ENCODE data around the gene OPN4. TPM values are rescaled to one million over a fixed set of nuclear protein-coding genes. Genes with fewer than 3 reads are reported as not detected.

Gene OPN4
- total and polyA plus RNA-seq, 2 of the 13 experiments (the other 11 are each of a cell fraction or from before 2014, with no cell fraction given), result not detected

- peak; percentile 63; the same call in 1 of the 2 replicates for TF ChIP-seq SMC3 (IDR thresholded peaks at IDR 0.05; ENCODE audit: low read length)
- peak; percentile 50; the same call in 1 of the 2 replicates for TF ChIP-seq RAD21 (CRISPR knock-in tag; IDR thresholded peaks at IDR 0.05)
- no peak for TF ChIP-seq KDM4B (CRISPR knock-in tag; IDR thresholded peaks at IDR 0.05)
- TF ChIP-seq ETS1 (CRISPR knock-in tag; IDR thresholded peaks at IDR 0.05), result no peak
- TF ChIP-seq PATZ1 (CRISPR knock-in tag; IDR thresholded peaks at IDR 0.05), result no peak
- no peak for TF ChIP-seq ZSCAN25 (CRISPR knock-in tag; IDR thresholded peaks at IDR 0.05)
- TF ChIP-seq XRCC5 (optimal IDR thresholded peaks at IDR 0.05; ENCODE audit: low read length), result peak; percentile 52
- peak; percentile 59 for TF ChIP-seq STAG1 (CRISPR knock-in tag; IDR thresholded peaks at IDR 0.05)
- peak; percentile 55 for TF ChIP-seq CTCF (CRISPR knock-in tag; IDR thresholded peaks at IDR 0.05)
- TF ChIP-seq ZBTB42 (CRISPR knock-in tag; IDR thresholded peaks at IDR 0.05), result no peak
- Histone ChIP-seq H2AFZ (ENCODE audit: low read length) (no peak overlapping the region), H3K9me3 (ENCODE audit: low read length) (no peaks in the 10 kb centered on the region), H3K4me3 (replicated peaks in 1 of 3; ENCODE audit: insufficient read depth in 1 of 3, low read depth in 2 of 3, low read length in 3 of 3) (no peak overlapping the region), H3K9ac (ENCODE audit: insufficient read depth, low read depth, low read length) (no peak overlapping the region), H3K4me2 (ENCODE audit: low read depth, low read length) (no peak overlapping the region), H3K27me3 (ENCODE audit: control insufficient read depth in 1 of 2, insufficient read depth in 2 of 2, low read length in 2 of 2) (peaks cover 8 to 54% of the 10 kb centered on the region in 2 experiments; a peak in 4 of 5 replicates), H3K4me1 (ENCODE audit: insufficient read depth, low read length) (no peaks in the 10 kb centered on the region), H3K36me3 (replicated peaks in 1 of 2; ENCODE audit: control insufficient read depth in 1 of 2, insufficient read depth in 2 of 2, low read length in 2 of 2) (no peaks in the 10 kb centered on the region), H3K79me2 (ENCODE audit: insufficient read depth, low read length) (no peaks in the 10 kb centered on the region), H3K27ac (ENCODE audit: extremely low read length, insufficient read depth, low read length) (no peak overlapping the region), H4K20me1 (ENCODE audit: insufficient read depth, low read length) (no peaks in the 10 kb centered on the region)
- DNase-seq (ENCODE audit: low spot score) (peak; percentile 19), FAIRE-seq (peak; percentile 28), ATAC-seq (peak; percentile 67)
- 5% methylated on average over 10 of the region's 10 CpGs for WGBS (ENCODE audit: low lambda C conversion rate)
- no TSS peak for BruUV-seq (replicated peaks)
- intact Hi-C loops (cut with micrococcal nuclease; ENCODE audit: unreplicated experiment), result no loop called here
- ChIA-PET CTCF (ENCODE audit: low intra/inter-chr PET ratio, low total read pairs) (interaction anchor here (2.3 kb wide), 1 partner anchor 206 kb away, joined by 17 read pairs; no protein-coding TSS in a partner anchor), POLR2A (no interaction called here)
- in situ Hi-C loops (cut with HindIII; ENCODE audit: extremely low pct_ligation_motif_present, low pct_unique_long_range_greater_than_20kb), result no loop called here
Observed at GRCh38 chr10:86693721-86694369, 39.5 kb downstream of the OPN4 start.
